ENCODE measurements around the gene SLC1A3.

The SLC1A3 gene

DNA sequence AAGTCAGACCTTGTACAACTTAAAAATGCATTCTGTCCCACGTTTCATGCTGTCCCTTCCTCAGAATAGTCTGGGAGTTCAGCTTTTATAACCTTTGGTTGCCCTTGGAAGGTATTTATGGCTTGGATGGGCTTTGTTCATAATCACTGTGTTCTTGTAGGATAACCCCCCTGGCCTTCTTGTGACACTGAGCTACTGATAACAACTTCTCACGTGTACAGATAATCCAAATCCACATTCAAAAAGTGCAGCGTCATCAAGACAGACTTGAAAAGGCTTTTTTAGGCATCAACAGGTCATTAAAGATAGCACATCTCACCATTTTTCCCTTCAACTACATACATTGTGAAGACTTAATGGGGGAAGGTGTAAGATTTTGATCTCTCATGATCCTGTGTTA lies 42.0 kb downstream of the SLC1A3 start:
- TF ChIP-seq BHLHE40 (IDR thresholded peaks at IDR 0.05; ENCODE audit: borderline replicate concordance) (no peak), FOXA1 (IDR thresholded peaks at IDR 0.05) (no peak), HDGF (IDR thresholded peaks at IDR 0.05; ENCODE audit: borderline replicate concordance) (no peak), SP1 (IDR thresholded peaks at IDR 0.05) (no peak), NFRKB (IDR thresholded peaks at IDR 0.05) (no peak), L3MBTL2 (conservative IDR thresholded peaks at IDR 0.05) (no peak), ZNF384 (IDR thresholded peaks at IDR 0.05) (no peak), TARDBP (IDR thresholded peaks at IDR 0.05) (no peak), CTBP1 (IDR thresholded peaks at IDR 0.05; ENCODE audit: borderline replicate concordance) (no peak), LEF1 (IDR thresholded peaks at IDR 0.05; ENCODE audit: borderline replicate concordance) (no peak), ELF4 (IDR thresholded peaks at IDR 0.05) (no peak), SUZ12 (IDR thresholded peaks at IDR 0.05) (no peak), FOXK2 (IDR thresholded peaks at IDR 0.05) (no peak), ARNT (IDR thresholded peaks at IDR 0.05) (no peak), FOXM1 (IDR thresholded peaks at IDR 0.05; ENCODE audit: borderline replicate concordance) (no peak)
- TF ChIP-seq, protein P1, sequence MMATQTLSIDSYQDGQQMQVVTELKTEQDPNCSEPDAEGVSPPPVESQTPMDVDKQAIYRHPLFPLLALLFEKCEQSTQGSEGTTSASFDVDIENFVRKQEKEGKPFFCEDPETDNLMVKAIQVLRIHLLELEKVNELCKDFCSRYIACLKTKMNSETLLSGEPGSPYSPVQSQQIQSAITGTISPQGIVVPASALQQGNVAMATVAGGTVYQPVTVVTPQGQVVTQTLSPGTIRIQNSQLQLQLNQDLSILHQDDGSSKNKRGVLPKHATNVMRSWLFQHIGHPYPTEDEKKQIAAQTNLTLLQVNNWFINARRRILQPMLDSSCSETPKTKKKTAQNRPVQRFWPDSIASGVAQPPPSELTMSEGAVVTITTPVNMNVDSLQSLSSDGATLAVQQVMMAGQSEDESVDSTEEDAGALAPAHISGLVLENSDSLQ (IDR thresholded peaks at IDR 0.05) = no peak
- POLR2A ChIA-PET = no interaction called here
- no peak for DNase-seq (ENCODE audit: extremely low spot score)
- CTCF ChIA-PET = no interaction called here

DNA sequence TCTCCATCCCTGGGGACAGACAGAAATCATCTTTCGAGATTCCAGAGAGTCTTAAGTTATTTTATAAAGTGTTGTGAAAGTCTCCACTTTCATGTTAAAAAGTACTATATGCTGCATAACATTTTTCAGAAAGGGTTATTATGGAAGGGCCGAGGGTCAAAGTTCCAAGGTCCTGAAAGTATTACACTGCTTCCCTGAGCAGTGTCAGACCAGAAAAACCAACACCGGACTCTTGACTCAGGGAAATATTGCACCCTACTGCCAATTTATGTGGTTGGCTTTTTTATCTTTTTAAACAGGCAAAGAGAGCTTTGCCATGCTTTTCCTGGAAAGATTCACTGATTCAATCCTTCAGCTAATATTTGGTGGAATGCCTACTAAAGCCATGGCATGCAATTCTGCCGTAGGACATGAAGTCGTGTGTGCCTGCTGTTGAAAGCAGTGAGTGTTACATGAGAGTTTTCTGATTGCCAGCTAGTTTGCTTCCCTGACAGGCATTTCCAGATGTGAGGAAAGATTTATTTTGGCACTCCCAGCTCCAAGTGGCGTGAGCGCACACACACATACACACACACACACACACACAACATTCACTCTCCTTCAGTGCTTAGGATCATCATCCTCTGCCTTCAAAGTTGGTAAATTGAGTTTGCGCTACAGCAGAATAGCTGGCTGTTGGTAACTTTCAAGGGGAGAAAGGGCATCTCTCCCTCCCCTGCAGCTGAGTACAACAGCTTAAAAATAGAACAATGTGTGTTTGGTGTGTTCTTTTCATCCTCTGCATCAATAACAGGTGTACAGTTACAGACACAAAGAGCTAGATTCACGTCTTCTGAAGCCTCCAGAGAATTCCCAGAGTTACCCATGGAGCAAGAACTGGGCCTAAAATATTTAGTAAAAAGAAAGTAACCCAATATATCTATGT lies 45.6 kb downstream of the SLC1A3 start:
- DNase-seq (ENCODE audit: extremely low spot score) = no peak
- CTCF ChIA-PET = interaction anchor here (1.5 kb wide), 1 partner anchor 39 kb away, joined by 5 read pairs; no protein-coding TSS in a partner anchor
- POLR2A ChIA-PET = no interaction called here
- TF ChIP-seq FOXK2 (IDR thresholded peaks at IDR 0.05) = no peak
- no peak for TF ChIP-seq FOXM1 (IDR thresholded peaks at IDR 0.05; ENCODE audit: borderline replicate concordance)
- TF ChIP-seq SUZ12 (IDR thresholded peaks at IDR 0.05) = no peak
- no peak for TF ChIP-seq HDGF (IDR thresholded peaks at IDR 0.05; ENCODE audit: borderline replicate concordance)
- no peak for TF ChIP-seq ZNF384 (IDR thresholded peaks at IDR 0.05)
- TF ChIP-seq, protein P1 (IDR thresholded peaks at IDR 0.05) = no peak
- no peak for TF ChIP-seq ELF4 (IDR thresholded peaks at IDR 0.05)
- TF ChIP-seq TARDBP (IDR thresholded peaks at IDR 0.05) = no peak
- TF ChIP-seq SP1 (IDR thresholded peaks at IDR 0.05) = no peak
- TF ChIP-seq CTBP1 (IDR thresholded peaks at IDR 0.05; ENCODE audit: borderline replicate concordance) = no peak
- TF ChIP-seq ARNT (IDR thresholded peaks at IDR 0.05) = no peak
- no peak for TF ChIP-seq FOXA1 (IDR thresholded peaks at IDR 0.05)
- TF ChIP-seq BHLHE40 (IDR thresholded peaks at IDR 0.05; ENCODE audit: borderline replicate concordance) = no peak
- no peak for TF ChIP-seq LEF1 (IDR thresholded peaks at IDR 0.05; ENCODE audit: borderline replicate concordance)
- TF ChIP-seq NFRKB (IDR thresholded peaks at IDR 0.05) = no peak
- no peak for TF ChIP-seq L3MBTL2 (conservative IDR thresholded peaks at IDR 0.05)

DNA sequence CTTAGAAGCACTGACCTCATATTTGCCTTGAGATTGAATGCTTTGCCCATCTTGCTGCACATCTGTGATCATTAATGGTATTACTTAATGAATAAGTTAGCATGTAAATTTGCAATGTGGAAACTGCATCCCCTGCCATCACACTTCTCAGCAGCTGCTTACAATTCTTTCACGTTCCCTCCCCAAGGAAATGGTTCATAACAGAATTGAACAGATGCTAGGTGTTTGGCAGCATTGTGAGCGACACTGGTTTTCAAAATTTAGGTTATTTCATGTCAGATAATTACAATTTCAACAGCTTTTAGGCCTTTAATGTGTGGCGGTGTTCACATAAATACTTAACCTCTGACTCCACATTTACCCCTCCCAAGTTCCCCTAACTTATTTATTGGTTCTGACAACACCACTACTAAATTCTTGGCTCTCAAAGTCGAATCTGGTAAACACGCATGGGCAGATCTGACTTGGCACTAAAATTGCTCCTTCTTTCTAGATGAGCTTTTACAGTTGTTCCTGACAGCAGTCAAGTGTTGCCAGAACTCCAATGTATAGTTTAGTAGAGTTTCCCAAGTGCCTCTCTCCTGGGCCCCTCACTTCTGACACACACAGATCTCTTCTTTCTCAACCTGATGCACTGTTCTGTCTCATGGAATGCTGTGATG lies 46.8 kb downstream of the SLC1A3 start:
- ChIA-PET POLR2A (no interaction called here), CTCF (no interaction called here)
- no peak for TF ChIP-seq ARNT (IDR thresholded peaks at IDR 0.05)
- TF ChIP-seq LEF1 (IDR thresholded peaks at IDR 0.05; ENCODE audit: borderline replicate concordance) = no peak
- no peak for TF ChIP-seq FOXK2 (IDR thresholded peaks at IDR 0.05)
- TF ChIP-seq L3MBTL2 (conservative IDR thresholded peaks at IDR 0.05) = no peak
- no peak for TF ChIP-seq BHLHE40 (IDR thresholded peaks at IDR 0.05; ENCODE audit: borderline replicate concordance)
- no peak for TF ChIP-seq SP1 (IDR thresholded peaks at IDR 0.05)
- no peak for TF ChIP-seq SUZ12 (IDR thresholded peaks at IDR 0.05)
- TF ChIP-seq ZNF384 (IDR thresholded peaks at IDR 0.05) = no peak
- TF ChIP-seq ELF4 (IDR thresholded peaks at IDR 0.05) = no peak
- DNase-seq (ENCODE audit: extremely low spot score) = no peak

DNA sequence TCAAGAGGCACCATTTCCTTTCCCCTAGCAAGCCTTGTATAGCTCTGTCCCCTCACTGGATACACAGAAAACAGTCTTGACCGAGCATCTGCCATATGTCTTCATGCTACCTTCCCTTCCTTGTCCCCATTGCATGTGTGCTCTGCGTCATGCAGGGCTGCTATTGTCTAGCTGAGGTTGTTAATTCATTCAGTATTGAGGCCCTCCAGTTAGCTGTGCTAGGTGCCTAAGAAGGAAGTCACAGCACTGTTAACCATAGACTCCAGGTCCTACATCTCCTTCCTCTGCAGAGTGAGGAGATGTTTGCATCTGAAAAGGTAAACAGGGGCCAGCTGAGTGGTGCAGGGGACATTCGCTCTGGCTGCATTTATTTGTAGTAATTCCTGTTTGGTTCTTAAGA lies 48.2 kb downstream of the SLC1A3 start:
- ChIA-PET CTCF (no interaction called here), POLR2A (interaction anchor here (1.2 to 2.0 kb wide), 2 partner anchors 9 to 36 kb away, joined by 5 read pairs; no protein-coding TSS in a partner anchor)
- no peak for TF ChIP-seq ELF4 (IDR thresholded peaks at IDR 0.05)
- no peak for TF ChIP-seq FOXA1 (IDR thresholded peaks at IDR 0.05)
- no peak for TF ChIP-seq SP1 (IDR thresholded peaks at IDR 0.05)
- no peak for TF ChIP-seq L3MBTL2 (conservative IDR thresholded peaks at IDR 0.05)
- TF ChIP-seq ZNF384 (IDR thresholded peaks at IDR 0.05) = no peak
- no peak for TF ChIP-seq FOXK2 (IDR thresholded peaks at IDR 0.05)
- TF ChIP-seq, protein P1 (IDR thresholded peaks at IDR 0.05) = no peak
- TF ChIP-seq SUZ12 (IDR thresholded peaks at IDR 0.05) = no peak
- TF ChIP-seq ARNT (IDR thresholded peaks at IDR 0.05) = no peak
- TF ChIP-seq FOXM1 (IDR thresholded peaks at IDR 0.05; ENCODE audit: borderline replicate concordance) = no peak
- no peak for TF ChIP-seq CTBP1 (IDR thresholded peaks at IDR 0.05; ENCODE audit: borderline replicate concordance)
- no peak for TF ChIP-seq BHLHE40 (IDR thresholded peaks at IDR 0.05; ENCODE audit: borderline replicate concordance)
- no peak for TF ChIP-seq NFRKB (IDR thresholded peaks at IDR 0.05)
- no peak for TF ChIP-seq TARDBP (IDR thresholded peaks at IDR 0.05)
- no peak for TF ChIP-seq HDGF (IDR thresholded peaks at IDR 0.05; ENCODE audit: borderline replicate concordance)
- no peak for DNase-seq (ENCODE audit: extremely low spot score)

DNA sequence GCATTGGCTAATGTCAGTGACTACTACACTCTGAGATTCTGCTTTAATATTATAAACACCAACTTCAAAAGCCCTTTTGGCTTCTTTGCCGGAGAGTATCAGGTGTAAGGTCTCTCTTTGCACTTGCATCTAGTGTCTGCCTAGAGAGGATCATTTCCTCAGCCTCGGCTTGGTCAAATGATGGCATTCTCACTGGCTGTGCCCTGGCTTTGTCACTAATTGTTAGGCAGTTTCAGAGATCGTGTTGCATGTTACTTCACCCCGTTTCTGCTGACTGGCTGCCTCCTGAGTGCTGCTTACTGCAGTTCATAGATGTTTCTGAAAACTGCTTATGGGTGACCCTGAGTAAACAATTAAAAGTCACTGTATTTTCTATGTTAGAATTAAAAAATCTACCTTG lies 48.8 kb downstream of the SLC1A3 start:
- ChIA-PET POLR2A (interaction anchor here (1.2 to 2.0 kb wide), 2 partner anchors 9 to 35 kb away, joined by 5 read pairs; no protein-coding TSS in a partner anchor), CTCF (no interaction called here)
- TF ChIP-seq HDGF (IDR thresholded peaks at IDR 0.05; ENCODE audit: borderline replicate concordance) (no peak), ARNT (IDR thresholded peaks at IDR 0.05) (no peak), NFRKB (IDR thresholded peaks at IDR 0.05) (no peak), BHLHE40 (IDR thresholded peaks at IDR 0.05; ENCODE audit: borderline replicate concordance) (no peak)
- TF ChIP-seq, protein P1 (IDR thresholded peaks at IDR 0.05) = no peak
- peak; percentile 14 for DNase-seq (ENCODE audit: extremely low spot score)
